CD4-positive, alpha-beta T cell treated with Interferon gamma for 1 hour (primary cell): ENCODE data around the gene RBP3.

Experiments
- DNase-seq: peaks from one replicate; pipeline ENCODE4 v3.0.0-alpha.2; 2020

Gene RBP3

GRCh38 chr10:47337310-47337709 is 10.9 kb upstream of the RBP3 start:
- no peak for DNase-seq

- DNase-seq = no peak
These were observed 8.9 kb upstream of the RBP3 start for GRCh38 chr10:47339186-47339735.

GRCh38 chr10:47339759-47340607 is 8.2 kb upstream of the RBP3 start:
- DNase-seq = no peak

- peak; percentile 33 for DNase-seq
These were observed 7.5 kb upstream of the RBP3 start for GRCh38 chr10:47340608-47341170.

GRCh38 chr10:47344996-47345870 is 2.9 kb upstream of the RBP3 start:
- DNase-seq = no peak

- DNase-seq = no peak
These were observed 1.4 kb upstream of the RBP3 start for GRCh38 chr10:47346581-47347302.

GRCh38 chr10:47347303-47347675 is 874 bp upstream of the RBP3 start:
- DNase-seq = no peak

- DNase-seq = no peak
These were observed 703 bp downstream of the RBP3 start for GRCh38 chr10:47348661-47349470.

GRCh38 chr10:47349516-47349915 is 1.4 kb downstream of the RBP3 start:
- DNase-seq = no peak

- DNase-seq = no peak
These were observed 1.8 kb downstream of the RBP3 start for GRCh38 chr10:47349941-47350371.

GRCh38 chr10:47350671-47351640 is 2.8 kb downstream of the RBP3 start:
- no peak for DNase-seq

- no peak for DNase-seq
These were observed 4.0 kb downstream of the RBP3 start for GRCh38 chr10:47351899-47352815.

GRCh38 chr10:47353351-47353750 is 5.2 kb downstream of the RBP3 start:
- DNase-seq = no peak

- DNase-seq = no peak
These were observed 6.0 kb downstream of the RBP3 start for GRCh38 chr10:47354165-47354564.

- DNase-seq = no peak
These were observed 6.7 kb downstream of the RBP3 start for GRCh38 chr10:47354900-47355299.

- DNase-seq = no peak
These were observed 8.5 kb downstream of the RBP3 start for GRCh38 chr10:47356708-47357107.

GRCh38 chr10:47357131-47357582 is 9.0 kb downstream of the RBP3 start:
- DNase-seq = no peak

- no peak for DNase-seq
These were observed 9.7 kb downstream of the RBP3 start for GRCh38 chr10:47357911-47358310.

GRCh38 chr10:47358457-47358856 is 10.3 kb downstream of the RBP3 start:
- no peak for DNase-seq
